ACHN (cell line): ENCODE measurements around the gene ZNF431.

Experiments
- DNase-seq: peaks from one replicate; pipeline ENCODE4 v3.0.0-alpha.2; 2015
- in situ Hi-C: cut with HindIII; loops from 2 replicates; pipeline ENCODE4 v1.10.0; 2017; ENCODE audit warnings: low sequenced_read_pairs, low pct_ligation_motif_present, low pct_unique_long_range_greater_than_20kb

ZNF431 gene

GRCh38 chr19:21141787-21142464 is at the start of gene ZNF431:
Gene ZNF431, plus strand, starts transcription at chr19:21142040. Its CDS starts 144 bp downstream, at chr19:21142184.
- DNase-seq = peak; percentile 92
- in situ Hi-C loops = no loop called here

GRCh38 chr19:21092109-21092508 is 49.7 kb upstream of the ZNF431 start:
- DNase-seq = no peak
- in situ Hi-C loops = no loop called here

- no peak for DNase-seq
- in situ Hi-C loops = no loop called here
Observed at GRCh38 chr19:21094347-21095025, 47.4 kb upstream of the ZNF431 start.

GRCh38 chr19:21098291-21098690 is 43.5 kb upstream of the ZNF431 start:
- DNase-seq = no peak
- in situ Hi-C loops = no loop called here

GRCh38 chr19:21101521-21102242 is 40.2 kb upstream of the ZNF431 start:
- DNase-seq = no peak
- in situ Hi-C loops = no loop called here

- in situ Hi-C loops = no loop called here
- no peak for DNase-seq
Observed at GRCh38 chr19:21109116-21109515, 32.7 kb upstream of the ZNF431 start.

- no peak for DNase-seq
- in situ Hi-C loops = no loop called here
Observed at GRCh38 chr19:21110183-21110582, 31.7 kb upstream of the ZNF431 start.

- DNase-seq = no peak
- in situ Hi-C loops = no loop called here
Observed at GRCh38 chr19:21115430-21115829, 26.4 kb upstream of the ZNF431 start.

GRCh38 chr19:21117041-21117907 is 24.6 kb upstream of the ZNF431 start:
- DNase-seq = no peak
- in situ Hi-C loops = no loop called here

GRCh38 chr19:21126078-21126477 is 15.8 kb upstream of the ZNF431 start:
- in situ Hi-C loops = no loop called here
- no peak for DNase-seq

GRCh38 chr19:21127001-21127400 is 14.8 kb upstream of the ZNF431 start:
- in situ Hi-C loops = no loop called here
- DNase-seq = no peak

- no peak for DNase-seq
- in situ Hi-C loops = no loop called here
Observed at GRCh38 chr19:21127898-21128297, 13.9 kb upstream of the ZNF431 start.

GRCh38 chr19:21128901-21129698 is 12.7 kb upstream of the ZNF431 start:
- in situ Hi-C loops = no loop called here
- DNase-seq = no peak

GRCh38 chr19:21130097-21130775 is 11.6 kb upstream of the ZNF431 start:
- DNase-seq = no peak
- in situ Hi-C loops = no loop called here

GRCh38 chr19:21133633-21134032 is 8.2 kb upstream of the ZNF431 start:
- in situ Hi-C loops = no loop called here
- no peak for DNase-seq

GRCh38 chr19:21134934-21135366 is 6.9 kb upstream of the ZNF431 start:
- in situ Hi-C loops = no loop called here
- no peak for DNase-seq

GRCh38 chr19:21135433-21135832 is 6.4 kb upstream of the ZNF431 start:
- in situ Hi-C loops = no loop called here

More at GRCh38 chr19:21135433-21135832, 6.4 kb upstream of the ZNF431 start:
- no peak for DNase-seq
